Measurements from ENCODE around the gene TUBA3E. TPM values are rescaled to one million over a fixed set of nuclear protein-coding genes. Genes with fewer than 3 reads are reported as not detected.
A peak's percentile ranks its signal among the peaks of the same experiment; 100 is the strongest.

The TUBA3E gene
- total and polyA plus RNA-seq, 2 of the 8 experiments (the other 6 are each of a cell fraction or from before 2014, with no cell fraction given): not detected

DNA sequence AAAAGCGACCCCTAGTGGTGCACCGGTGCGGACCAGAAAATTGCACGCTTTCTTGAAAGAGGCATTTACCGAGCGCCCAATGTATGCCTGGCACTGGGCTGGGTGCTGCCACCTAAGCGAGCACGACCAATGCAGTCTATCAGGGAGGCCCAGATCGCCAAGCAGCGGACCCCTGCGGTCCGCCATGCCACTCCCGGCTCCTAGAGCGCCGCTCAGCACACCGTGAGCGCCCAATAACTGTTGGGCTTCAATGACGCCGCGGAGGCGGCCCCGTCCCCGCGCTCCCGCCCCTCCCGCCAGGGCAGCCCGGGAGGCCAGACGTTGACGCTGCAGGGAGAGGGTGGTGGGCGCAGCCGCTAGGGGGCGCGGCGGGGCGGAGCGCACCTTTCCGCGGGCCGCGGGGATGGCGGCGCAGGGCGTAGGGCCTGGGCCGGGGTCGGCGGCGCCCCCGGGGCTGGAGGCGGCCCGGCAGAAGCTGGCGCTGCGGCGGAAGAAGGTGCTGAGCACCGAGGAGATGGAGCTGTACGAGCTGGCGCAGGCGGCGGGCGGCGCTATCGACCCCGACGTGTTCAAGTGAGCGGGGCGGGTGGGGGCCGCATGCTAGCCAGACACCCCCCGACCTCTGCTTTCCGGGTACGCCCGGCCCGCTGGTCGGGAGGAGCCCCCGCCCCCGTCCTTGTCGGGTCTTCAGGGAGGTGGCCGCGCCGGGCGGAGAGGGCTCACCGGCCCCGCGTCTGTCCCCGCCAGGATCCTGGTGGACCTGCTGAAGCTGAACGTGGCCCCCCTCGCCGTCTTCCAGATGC is 16.2 kb downstream of the TUBA3E start, which contains the start of gene MZT2B (continued):
- TF ChIP-seq TBP (IDR thresholded peaks at IDR 0.05; ENCODE audit: low read depth, low read length) (peak; percentile 35; the same call in 1 of the 2 replicates), POLR2AphosphoS5 (IDR thresholded peaks at IDR 0.05; ENCODE audit: low read depth, low read length) (peak; percentile 7; the same call in 1 of the 2 replicates), PHF8 (conservative IDR thresholded peaks at IDR 0.05; ENCODE audit: low read depth, low read length) (peak; percentile 51; the same call in 1 of the 2 replicates)
- TF ChIP-seq, protein P1, sequence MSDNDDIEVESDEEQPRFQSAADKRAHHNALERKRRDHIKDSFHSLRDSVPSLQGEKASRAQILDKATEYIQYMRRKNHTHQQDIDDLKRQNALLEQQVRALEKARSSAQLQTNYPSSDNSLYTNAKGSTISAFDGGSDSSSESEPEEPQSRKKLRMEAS (IDR thresholded peaks at IDR 0.05): peak; percentile 48; the same call in 1 of the 2 replicates

Measured in H1 (cell line).